Activated CD4-positive, alpha-beta T cell treated with anti-CD3 and anti-CD28 coated beads, Interleukin-2, amount 50 U/mL, for 16 hours (primary cell): Measurements from ENCODE around the gene TPTE.
"Not testable (repeated sequence)": the region's sequence is repeated elsewhere in the genome, so short reads cannot be mapped to it uniquely, and the experiment has no call there.

Source experiments
- DNase-seq: peaks from one replicate; pipeline ENCODE4 v3.0.0-alpha.2; 2020

The TPTE gene

GRCh38 chr21:10521091-10521598, at the start of gene TPTE:
TSS of gene TPTE (plus strand) at chr21:10521583. CDS start at chr21:10538724, 17,141 bp downstream.
- no peak for DNase-seq

GRCh38 chr21:10471999-10472398, 49.4 kb upstream of the TPTE start:
- not testable (repeated sequence) for DNase-seq

- DNase-seq = not testable (repeated sequence)
Measured at GRCh38 chr21:10477794-10478193, 43.6 kb upstream of the TPTE start.

- not testable (repeated sequence) for DNase-seq
Measured at GRCh38 chr21:10479875-10480274, 41.5 kb upstream of the TPTE start.

- not testable (repeated sequence) for DNase-seq
Measured at GRCh38 chr21:10484864-10485263, 36.5 kb upstream of the TPTE start.

GRCh38 chr21:10490453-10490852, 30.9 kb upstream of the TPTE start:
- not testable (repeated sequence) for DNase-seq

GRCh38 chr21:10511116-10511515, 10.3 kb upstream of the TPTE start:
- DNase-seq = no peak

GRCh38 chr21:10516889-10517288, 4.5 kb upstream of the TPTE start:
- DNase-seq = not testable (repeated sequence)

- not testable (repeated sequence) for DNase-seq
Measured at GRCh38 chr21:10517904-10518303, 3.5 kb upstream of the TPTE start.

- not testable (repeated sequence) for DNase-seq
Measured at GRCh38 chr21:10521835-10522500, 585 bp downstream of the TPTE start.

GRCh38 chr21:10539956-10540355, 18.6 kb downstream of the TPTE start:
- DNase-seq = no peak

GRCh38 chr21:10544376-10544775, 23.0 kb downstream of the TPTE start:
- DNase-seq = not testable (repeated sequence)

GRCh38 chr21:10547868-10548267, 26.5 kb downstream of the TPTE start:
- not testable (repeated sequence) for DNase-seq

GRCh38 chr21:10548331-10548954, 27.1 kb downstream of the TPTE start:
- not testable (repeated sequence) for DNase-seq

GRCh38 chr21:10570803-10571202, 49.4 kb downstream of the TPTE start:
- not testable (repeated sequence) for DNase-seq

- not testable (repeated sequence) for DNase-seq
Measured at GRCh38 chr21:10574531-10575310, 53.3 kb downstream of the TPTE start.

- DNase-seq = no peak
Measured at GRCh38 chr21:10575311-10575667, 53.9 kb downstream of the TPTE start.

- not testable (repeated sequence) for DNase-seq
Measured at GRCh38 chr21:10578910-10579309, 57.5 kb downstream of the TPTE start.

GRCh38 chr21:10589115-10589514, 67.7 kb downstream of the TPTE start:
- DNase-seq = not testable (repeated sequence)

- DNase-seq = not testable (repeated sequence)
Measured at GRCh38 chr21:10607074-10607473, 85.7 kb downstream of the TPTE start.

GRCh38 chr21:10614285-10614684, 92.9 kb downstream of the TPTE start:
- not testable (repeated sequence) for DNase-seq

GRCh38 chr21:10616061-10616460, 94.7 kb downstream of the TPTE start:
- DNase-seq = not testable (repeated sequence)

- DNase-seq = no peak
Measured at GRCh38 chr21:10616535-10616934, 95.2 kb downstream of the TPTE start.
